ENCODE data around the gene ASB7.

GRCh38 chr15:100623301-100623700 is 20.9 kb downstream of the ASB7 start:
- TF ChIP-seq POLR2A (IDR thresholded peaks at IDR 0.05) (no peak), CTCF (IDR thresholded peaks at IDR 0.05) (no peak)
